ENCODE measurements around the gene KIRREL3.

DNA sequence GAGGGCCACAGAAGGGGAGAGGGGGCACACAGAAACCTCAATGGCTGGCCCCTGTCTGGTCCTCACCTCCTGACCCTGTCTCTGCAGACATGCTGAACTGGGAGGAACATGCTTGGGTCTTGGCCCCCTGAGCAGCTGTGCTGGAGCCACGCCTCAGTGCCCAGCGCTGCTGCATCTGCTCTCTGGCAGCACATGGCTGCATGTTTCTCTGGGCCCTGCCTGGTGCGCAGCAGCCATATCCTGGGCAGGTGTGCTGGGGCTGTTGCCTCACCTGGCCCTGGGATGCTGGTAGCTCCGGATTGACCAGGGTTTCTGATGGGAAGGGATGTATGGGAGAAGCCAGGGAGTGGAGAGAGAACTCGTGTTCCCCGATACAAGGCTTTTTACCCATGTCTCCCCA, 397.1 kb downstream of the KIRREL3 start:
- TF ChIP-seq PHF8 (IDR thresholded peaks at IDR 0.05; ENCODE audit: borderline replicate concordance, low read length) (no peak), TGIF2 (CRISPR knock-in tag; IDR thresholded peaks at IDR 0.05) (no peak), CC2D1A (IDR thresholded peaks at IDR 0.05) (no peak), NFIC (IDR thresholded peaks at IDR 0.05) (no peak), AFF4 (CRISPR knock-in tag; IDR thresholded peaks at IDR 0.05) (no peak), KLF16 (IDR thresholded peaks at IDR 0.05) (no peak), JUNB (CRISPR knock-in tag; conservative IDR thresholded peaks at IDR 0.05) (no peak)
- TF ChIP-seq, protein P1, sequence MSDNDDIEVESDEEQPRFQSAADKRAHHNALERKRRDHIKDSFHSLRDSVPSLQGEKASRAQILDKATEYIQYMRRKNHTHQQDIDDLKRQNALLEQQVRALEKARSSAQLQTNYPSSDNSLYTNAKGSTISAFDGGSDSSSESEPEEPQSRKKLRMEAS (CRISPR knock-in tag; IDR thresholded peaks at IDR 0.05), result no peak
- TF ChIP-seq, protein P2, sequence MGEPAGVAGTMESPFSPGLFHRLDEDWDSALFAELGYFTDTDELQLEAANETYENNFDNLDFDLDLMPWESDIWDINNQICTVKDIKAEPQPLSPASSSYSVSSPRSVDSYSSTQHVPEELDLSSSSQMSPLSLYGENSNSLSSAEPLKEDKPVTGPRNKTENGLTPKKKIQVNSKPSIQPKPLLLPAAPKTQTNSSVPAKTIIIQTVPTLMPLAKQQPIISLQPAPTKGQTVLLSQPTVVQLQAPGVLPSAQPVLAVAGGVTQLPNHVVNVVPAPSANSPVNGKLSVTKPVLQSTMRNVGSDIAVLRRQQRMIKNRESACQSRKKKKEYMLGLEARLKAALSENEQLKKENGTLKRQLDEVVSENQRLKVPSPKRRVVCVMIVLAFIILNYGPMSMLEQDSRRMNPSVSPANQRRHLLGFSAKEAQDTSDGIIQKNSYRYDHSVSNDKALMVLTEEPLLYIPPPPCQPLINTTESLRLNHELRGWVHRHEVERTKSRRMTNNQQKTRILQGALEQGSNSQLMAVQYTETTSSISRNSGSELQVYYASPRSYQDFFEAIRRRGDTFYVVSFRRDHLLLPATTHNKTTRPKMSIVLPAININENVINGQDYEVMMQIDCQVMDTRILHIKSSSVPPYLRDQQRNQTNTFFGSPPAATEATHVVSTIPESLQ (CRISPR knock-in tag; IDR thresholded peaks at IDR 0.05), result no peak
- TF ChIP-seq, protein P3, sequence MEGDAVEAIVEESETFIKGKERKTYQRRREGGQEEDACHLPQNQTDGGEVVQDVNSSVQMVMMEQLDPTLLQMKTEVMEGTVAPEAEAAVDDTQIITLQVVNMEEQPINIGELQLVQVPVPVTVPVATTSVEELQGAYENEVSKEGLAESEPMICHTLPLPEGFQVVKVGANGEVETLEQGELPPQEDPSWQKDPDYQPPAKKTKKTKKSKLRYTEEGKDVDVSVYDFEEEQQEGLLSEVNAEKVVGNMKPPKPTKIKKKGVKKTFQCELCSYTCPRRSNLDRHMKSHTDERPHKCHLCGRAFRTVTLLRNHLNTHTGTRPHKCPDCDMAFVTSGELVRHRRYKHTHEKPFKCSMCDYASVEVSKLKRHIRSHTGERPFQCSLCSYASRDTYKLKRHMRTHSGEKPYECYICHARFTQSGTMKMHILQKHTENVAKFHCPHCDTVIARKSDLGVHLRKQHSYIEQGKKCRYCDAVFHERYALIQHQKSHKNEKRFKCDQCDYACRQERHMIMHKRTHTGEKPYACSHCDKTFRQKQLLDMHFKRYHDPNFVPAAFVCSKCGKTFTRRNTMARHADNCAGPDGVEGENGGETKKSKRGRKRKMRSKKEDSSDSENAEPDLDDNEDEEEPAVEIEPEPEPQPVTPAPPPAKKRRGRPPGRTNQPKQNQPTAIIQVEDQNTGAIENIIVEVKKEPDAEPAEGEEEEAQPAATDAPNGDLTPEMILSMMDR (IDR thresholded peaks at IDR 0.05 in 2 of 3, conservative IDR thresholded peaks at IDR 0.05 in 1 of 3; ENCODE audit: insufficient read depth in 2 of 3, low read depth in 1 of 3, low read length in 3 of 3), result no peak
- TF ChIP-seq, protein P4, sequence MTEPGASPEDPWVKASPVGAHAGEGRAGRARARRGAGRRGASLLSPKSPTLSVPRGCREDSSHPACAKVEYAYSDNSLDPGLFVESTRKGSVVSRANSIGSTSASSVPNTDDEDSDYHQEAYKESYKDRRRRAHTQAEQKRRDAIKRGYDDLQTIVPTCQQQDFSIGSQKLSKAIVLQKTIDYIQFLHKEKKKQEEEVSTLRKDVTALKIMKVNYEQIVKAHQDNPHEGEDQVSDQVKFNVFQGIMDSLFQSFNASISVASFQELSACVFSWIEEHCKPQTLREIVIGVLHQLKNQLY (CRISPR knock-in tag; conservative IDR thresholded peaks at IDR 0.05), result no peak

Data from K562 (cell line).